ENCODE data around the gene SH3BP5. TPM values are rescaled to one million over a fixed set of nuclear protein-coding genes. Genes with fewer than 3 reads are reported as not detected.

SH3BP5 gene
- total RNA-seq, 1 donor from 2014 or later: 80.5 TPM

DNA sequence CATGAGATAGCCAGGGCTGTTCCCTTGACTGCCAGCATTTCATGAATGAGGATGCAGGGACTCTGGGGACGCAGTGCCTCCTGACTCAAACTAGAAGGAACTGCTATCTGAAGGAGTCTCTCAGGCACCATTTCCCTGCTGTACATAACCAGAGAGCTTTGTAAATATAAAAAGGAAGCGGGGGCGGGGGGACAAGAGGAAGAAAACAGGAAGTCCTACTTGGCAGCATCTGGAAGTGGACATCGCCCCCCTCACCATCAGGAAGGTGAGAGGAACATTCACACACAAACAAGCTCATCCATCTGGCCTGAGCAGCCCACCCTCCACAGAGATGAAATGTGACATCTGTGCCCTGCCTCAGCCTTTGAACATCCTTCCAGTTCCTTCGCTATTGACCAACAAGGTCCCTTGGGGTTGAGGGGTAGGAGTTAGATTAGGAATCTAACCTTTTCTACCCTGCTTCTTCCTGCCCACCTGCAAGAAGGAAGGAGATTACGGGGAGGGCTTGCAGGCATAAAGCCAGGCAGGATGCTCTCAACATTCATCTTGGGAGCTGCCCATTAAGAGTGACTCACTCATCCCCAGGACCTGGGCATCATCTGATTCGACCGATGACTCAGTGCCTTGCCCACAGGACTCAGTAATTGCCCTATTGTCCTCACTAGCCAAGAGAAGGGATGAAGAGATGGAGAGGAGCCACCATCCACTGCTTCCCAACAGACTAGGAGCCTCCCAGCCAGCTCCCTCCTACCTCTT lies 31.9 kb downstream of the SH3BP5 start:
- TF ChIP-seq, protein P1, sequence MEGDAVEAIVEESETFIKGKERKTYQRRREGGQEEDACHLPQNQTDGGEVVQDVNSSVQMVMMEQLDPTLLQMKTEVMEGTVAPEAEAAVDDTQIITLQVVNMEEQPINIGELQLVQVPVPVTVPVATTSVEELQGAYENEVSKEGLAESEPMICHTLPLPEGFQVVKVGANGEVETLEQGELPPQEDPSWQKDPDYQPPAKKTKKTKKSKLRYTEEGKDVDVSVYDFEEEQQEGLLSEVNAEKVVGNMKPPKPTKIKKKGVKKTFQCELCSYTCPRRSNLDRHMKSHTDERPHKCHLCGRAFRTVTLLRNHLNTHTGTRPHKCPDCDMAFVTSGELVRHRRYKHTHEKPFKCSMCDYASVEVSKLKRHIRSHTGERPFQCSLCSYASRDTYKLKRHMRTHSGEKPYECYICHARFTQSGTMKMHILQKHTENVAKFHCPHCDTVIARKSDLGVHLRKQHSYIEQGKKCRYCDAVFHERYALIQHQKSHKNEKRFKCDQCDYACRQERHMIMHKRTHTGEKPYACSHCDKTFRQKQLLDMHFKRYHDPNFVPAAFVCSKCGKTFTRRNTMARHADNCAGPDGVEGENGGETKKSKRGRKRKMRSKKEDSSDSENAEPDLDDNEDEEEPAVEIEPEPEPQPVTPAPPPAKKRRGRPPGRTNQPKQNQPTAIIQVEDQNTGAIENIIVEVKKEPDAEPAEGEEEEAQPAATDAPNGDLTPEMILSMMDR (IDR thresholded peaks at IDR 0.05; ENCODE audit: unreplicated experiment): no peak
- Mint-ChIP-seq H3K4me3 (no peak overlapping the region), H3K36me3 (peaks cover 44% of the 10 kb centered on the region), H3K9me3 (no peaks in the 10 kb centered on the region), H3K4me1 (peaks cover 24% of the 10 kb centered on the region), H3K27me3 (ENCODE audit: low read depth) (no peaks in the 10 kb centered on the region), H3K27ac (no peak overlapping the region)
- no peak for DNase-seq (ENCODE audit: low spot score in 2 of 2, unreplicated experiment in 2 of 2)

DNA sequence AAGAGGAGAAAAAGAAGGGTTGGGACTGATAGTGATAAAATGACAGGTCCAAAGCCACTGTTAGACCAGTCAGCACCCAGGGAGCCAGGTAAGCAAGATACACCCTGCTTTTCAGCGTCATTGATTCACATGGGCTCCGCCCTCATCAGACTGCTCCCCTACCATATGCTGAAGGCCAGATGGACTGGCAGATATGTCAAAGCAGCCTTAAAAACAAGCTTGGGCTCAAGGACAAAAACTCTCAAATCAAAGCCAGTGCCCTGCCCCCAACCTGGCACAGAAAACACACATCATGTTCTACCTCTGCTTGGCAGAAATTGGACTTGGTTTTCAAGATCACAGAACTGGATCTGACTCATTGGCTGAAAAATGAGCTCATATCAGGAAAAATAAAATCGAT lies 33.4 kb downstream of the SH3BP5 start:
- TF ChIP-seq, protein P1 (IDR thresholded peaks at IDR 0.05; ENCODE audit: unreplicated experiment): no peak
- Mint-ChIP-seq H3K36me3 (peaks cover 48% of the 10 kb centered on the region), H3K27me3 (ENCODE audit: low read depth) (no peaks in the 10 kb centered on the region), H3K4me1 (peaks cover 16% of the 10 kb centered on the region), H3K4me3 (no peak overlapping the region), H3K27ac (no peak overlapping the region), H3K9me3 (no peaks in the 10 kb centered on the region)
- DNase-seq (ENCODE audit: low spot score in 2 of 2, unreplicated experiment in 2 of 2): no peak

DNA sequence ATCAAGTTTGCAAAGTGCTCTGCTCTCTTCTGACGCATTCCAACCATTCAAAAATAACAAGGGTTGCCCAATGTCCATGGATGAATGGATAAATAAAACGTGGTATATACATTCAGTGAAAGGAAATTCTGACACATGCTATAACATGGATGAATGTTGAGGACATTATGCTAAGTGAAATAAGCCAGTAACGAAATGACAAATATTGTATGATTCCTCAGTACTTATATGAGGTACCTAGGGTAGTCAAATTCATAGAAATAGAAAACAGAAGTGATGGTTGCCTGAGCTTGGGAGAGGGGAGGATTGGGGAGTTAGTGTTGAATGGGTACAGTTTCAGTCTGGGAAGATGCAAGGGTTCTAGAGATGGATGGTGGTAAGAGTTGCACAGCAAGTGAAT lies 33.9 kb downstream of the SH3BP5 start:
- Mint-ChIP-seq H3K27me3 (ENCODE audit: low read depth) (no peaks in the 10 kb centered on the region), H3K4me3 (no peak overlapping the region), H3K4me1 (peaks cover 13% of the 10 kb centered on the region), H3K36me3 (peaks cover 45% of the 10 kb centered on the region), H3K9me3 (no peaks in the 10 kb centered on the region), H3K27ac (no peak overlapping the region)
- no peak for DNase-seq (ENCODE audit: low spot score in 2 of 2, unreplicated experiment in 2 of 2)
- TF ChIP-seq, protein P1 (IDR thresholded peaks at IDR 0.05; ENCODE audit: unreplicated experiment): no peak

DNA sequence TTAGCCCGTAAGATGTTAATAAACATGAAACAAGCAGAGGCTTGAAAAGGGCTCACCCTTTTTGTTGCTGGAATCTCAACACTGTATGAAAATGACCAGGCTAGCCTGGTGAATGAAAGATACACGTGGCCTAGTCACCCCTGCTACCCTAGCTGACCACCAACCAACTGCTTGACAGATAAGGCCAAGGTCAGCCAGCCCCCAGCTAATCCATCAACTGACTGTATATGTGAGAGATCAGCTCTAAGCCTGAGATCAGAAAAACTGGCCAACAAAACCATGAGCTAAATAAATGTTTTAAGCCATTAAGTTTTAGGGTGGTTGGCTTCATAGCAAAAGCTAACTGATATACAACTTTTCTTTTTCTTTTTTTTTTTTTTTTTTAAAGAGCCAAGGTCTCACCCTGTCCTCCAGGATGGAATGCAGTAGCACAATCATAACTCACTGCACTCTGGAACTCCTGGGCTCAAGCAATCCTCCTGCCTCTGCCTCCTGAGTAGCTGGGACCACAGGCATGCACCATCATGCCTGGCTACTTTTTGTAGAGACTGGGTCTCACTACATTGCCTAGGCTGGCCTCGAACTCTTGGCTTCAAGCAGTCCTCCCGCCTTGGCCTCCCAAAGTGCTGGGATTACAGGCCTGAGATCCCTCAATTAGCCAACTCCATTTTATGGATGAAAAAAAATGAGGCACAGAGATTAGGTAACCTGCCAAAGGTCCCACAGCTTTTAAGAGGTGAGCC lies 34.6 kb downstream of the SH3BP5 start:
- H3K27ac Mint-ChIP-seq: peak overlapping the region; percentile 43
- TF ChIP-seq, protein P1 (IDR thresholded peaks at IDR 0.05; ENCODE audit: unreplicated experiment): no peak
- peaks cover 38% of the 10 kb centered on the region for H3K36me3 Mint-ChIP-seq
- H3K27me3 Mint-ChIP-seq (ENCODE audit: low read depth): no peaks in the 10 kb centered on the region
- H3K4me3 Mint-ChIP-seq: no peak overlapping the region
- peaks cover 19% of the 10 kb centered on the region for H3K4me1 Mint-ChIP-seq
- no peaks in the 10 kb centered on the region for H3K9me3 Mint-ChIP-seq
- no peak for DNase-seq (ENCODE audit: low spot score in 2 of 2, unreplicated experiment in 2 of 2)

DNA sequence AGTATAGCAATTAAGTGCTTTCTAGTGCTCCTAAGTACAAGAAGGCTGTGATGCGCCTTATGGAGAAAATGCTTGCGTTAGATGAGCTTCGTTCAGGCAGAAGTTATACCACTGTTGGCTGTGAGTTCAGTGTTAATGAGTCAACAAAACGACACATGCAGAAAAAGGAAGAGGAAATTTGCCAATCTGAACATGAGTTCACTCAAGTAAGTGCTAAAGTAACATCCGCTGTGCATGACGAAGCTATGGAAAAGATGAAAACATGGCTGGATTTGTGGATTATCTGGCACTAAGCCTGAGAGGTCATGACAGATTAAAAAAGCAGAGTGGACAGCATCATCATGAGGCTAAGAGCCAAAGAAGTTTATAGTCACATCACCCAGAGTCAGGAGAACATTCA lies 36.9 kb downstream of the SH3BP5 start:
- Mint-ChIP-seq H3K27ac (no peak overlapping the region), H3K4me3 (no peak overlapping the region), H3K9me3 (no peaks in the 10 kb centered on the region), H3K27me3 (ENCODE audit: low read depth) (no peaks in the 10 kb centered on the region), H3K4me1 (peaks cover 34% of the 10 kb centered on the region), H3K36me3 (peaks cover 22% of the 10 kb centered on the region)
- DNase-seq (ENCODE audit: low spot score in 2 of 2, unreplicated experiment in 2 of 2): no peak
- TF ChIP-seq, protein P1 (IDR thresholded peaks at IDR 0.05; ENCODE audit: unreplicated experiment): no peak

Measured in mesothelial cell of epicardium (in vitro differentiated cells).